GM21526 (cell line): Measurements from ENCODE around the gene STAB2.

ENCODE experiments used
- ATAC-seq: cut with Tn5 transposase; IDR thresholded peaks from one replicate; pipeline ENCODE4 v1.9.1; 2021; ENCODE audit warnings: moderate library complexity; ENCODE audit not compliant: unreplicated experiment, low FRiP score

Gene STAB2

GRCh38 chr12:103687253-103687652 lies 100.2 kb downstream of the STAB2 start:
- no peak for ATAC-seq

- no peak for ATAC-seq
Measured at GRCh38 chr12:103688376-103689063, 101.4 kb downstream of the STAB2 start.

GRCh38 chr12:103690426-103690825 lies 103.4 kb downstream of the STAB2 start:
- ATAC-seq = no peak

- ATAC-seq = no peak
Measured at GRCh38 chr12:103691063-103691462, 104.0 kb downstream of the STAB2 start.

GRCh38 chr12:103696101-103696500 lies 109.0 kb downstream of the STAB2 start:
- ATAC-seq = no peak

GRCh38 chr12:103697971-103698751 lies 111.1 kb downstream of the STAB2 start:
- ATAC-seq = no peak

GRCh38 chr12:103698752-103699560 lies 111.9 kb downstream of the STAB2 start:
- no peak for ATAC-seq

GRCh38 chr12:103705098-103705497 lies 118.0 kb downstream of the STAB2 start:
- no peak for ATAC-seq

GRCh38 chr12:103705927-103706326 lies 118.9 kb downstream of the STAB2 start:
- no peak for ATAC-seq

GRCh38 chr12:103707446-103707845 lies 120.4 kb downstream of the STAB2 start:
- ATAC-seq = no peak

GRCh38 chr12:103710544-103710943 lies 123.5 kb downstream of the STAB2 start:
- no peak for ATAC-seq

GRCh38 chr12:103712216-103712615 lies 125.1 kb downstream of the STAB2 start:
- ATAC-seq = no peak

- no peak for ATAC-seq
Measured at GRCh38 chr12:103715494-103715893, 128.4 kb downstream of the STAB2 start.

GRCh38 chr12:103716517-103717196 lies 129.6 kb downstream of the STAB2 start:
- ATAC-seq = no peak

- no peak for ATAC-seq
Measured at GRCh38 chr12:103725398-103725797, 138.3 kb downstream of the STAB2 start.

GRCh38 chr12:103727638-103728037 lies 140.6 kb downstream of the STAB2 start:
- no peak for ATAC-seq

GRCh38 chr12:103728323-103728722 lies 141.2 kb downstream of the STAB2 start:
- no peak for ATAC-seq

GRCh38 chr12:103729499-103729898 lies 142.4 kb downstream of the STAB2 start:
- ATAC-seq = no peak

- ATAC-seq = no peak
Measured at GRCh38 chr12:103731539-103731938, 144.5 kb downstream of the STAB2 start.

- no peak for ATAC-seq
Measured at GRCh38 chr12:103734863-103735262, 147.8 kb downstream of the STAB2 start.

GRCh38 chr12:103735291-103735690 lies 148.2 kb downstream of the STAB2 start:
- ATAC-seq = no peak
